D341Med (cell line): ENCODE measurements around the gene EPN2.
"Not testable (repeated sequence)": the region's sequence is repeated elsewhere in the genome, so short reads cannot be mapped to it uniquely, and the experiment has no call there.

ENCODE experiments used
- DNase-seq: peaks from one replicate; pipeline ENCODE4 v3.0.0; 2012; ENCODE audit warnings: low spot score

EPN2 gene

GRCh38 chr17:19345486-19346350, 108.6 kb downstream of the EPN2 start:
- DNase-seq: no peak

DNA sequence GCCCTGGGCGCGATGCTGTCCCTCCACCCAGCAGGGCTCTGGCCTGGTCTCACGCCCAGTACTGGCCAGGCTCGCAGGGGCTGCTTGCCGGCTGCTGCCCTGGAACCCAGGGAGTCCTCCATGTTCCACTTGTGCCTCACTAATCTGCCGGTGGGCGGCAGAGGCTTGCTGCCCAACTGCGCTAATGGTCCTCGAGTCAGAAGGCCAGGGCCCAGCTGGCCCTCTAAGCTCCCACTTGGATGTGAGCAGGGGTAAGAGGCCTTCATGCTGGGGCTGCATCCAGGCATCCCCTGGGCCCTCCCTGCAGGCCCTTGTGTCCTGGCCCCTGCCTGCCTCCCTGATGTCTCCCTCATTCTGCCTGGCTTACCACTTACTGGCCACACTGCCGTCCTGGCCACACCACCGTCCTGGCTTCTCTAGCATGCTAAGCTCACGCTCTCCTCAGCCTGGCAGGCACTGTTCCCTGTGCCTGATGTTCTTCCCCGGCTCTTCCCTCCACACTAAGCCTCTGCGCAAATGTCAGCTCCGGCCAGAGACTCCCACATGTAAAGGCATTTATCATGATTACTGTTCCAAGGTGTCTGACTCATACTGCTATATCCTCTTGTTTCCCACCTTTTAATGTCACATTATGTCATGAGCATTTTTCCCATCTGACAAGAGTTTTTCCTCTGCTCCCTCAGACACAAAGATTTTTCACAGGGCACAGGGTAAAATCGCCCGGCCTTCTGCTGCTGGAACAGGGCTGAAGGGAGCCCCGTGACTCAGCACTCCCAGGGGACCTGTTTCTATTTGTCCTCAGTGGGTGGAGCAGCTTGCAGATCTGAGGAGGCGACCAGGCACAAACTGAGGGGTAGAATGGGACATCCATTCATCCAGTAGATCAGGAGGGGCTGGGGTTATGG, 109.4 kb downstream of the EPN2 start:
- DNase-seq: peak; percentile 50

GRCh38 chr17:19347323-19348080, 110.3 kb downstream of the EPN2 start:
- DNase-seq: no peak

- DNase-seq: no peak
These were observed 111.0 kb downstream of the EPN2 start for GRCh38 chr17:19348081-19348650.

DNA sequence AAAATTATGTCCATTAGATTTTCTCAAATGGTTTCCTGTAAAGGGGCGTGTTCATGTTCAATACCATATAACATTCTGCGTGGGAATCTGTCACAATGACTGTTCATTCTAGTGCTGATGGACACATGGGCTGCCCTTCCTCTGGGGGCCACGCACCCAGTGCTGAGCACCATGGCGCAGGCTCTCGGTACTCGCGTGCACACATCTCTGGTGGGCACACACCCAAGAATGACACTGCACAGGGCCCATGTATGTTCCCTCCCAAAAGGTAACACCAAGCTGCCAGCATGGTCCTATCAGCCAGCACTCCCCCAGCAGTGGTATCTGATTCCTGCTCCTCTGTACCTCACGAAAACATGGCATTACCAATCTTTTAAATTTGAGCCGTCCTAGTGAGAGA, 111.6 kb downstream of the EPN2 start:
- no peak for DNase-seq

DNA sequence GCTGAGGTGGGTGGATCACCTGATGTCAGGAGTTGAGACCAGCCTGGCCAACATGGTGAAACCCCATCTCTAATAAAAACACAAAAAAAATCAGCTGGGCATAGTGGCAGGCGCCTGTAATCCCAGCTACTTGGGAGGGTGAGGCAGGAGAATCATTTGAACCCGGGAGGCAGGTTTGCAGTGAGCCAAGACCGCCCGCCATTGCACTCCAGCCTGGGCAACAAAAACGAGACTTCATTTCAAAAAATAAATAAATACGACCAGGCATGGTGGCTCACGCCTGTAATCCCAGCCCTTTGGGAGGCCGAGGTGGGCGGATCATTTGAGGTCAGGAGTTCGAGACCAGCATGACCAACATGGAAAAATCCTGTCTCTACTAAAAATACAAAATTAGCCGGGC, 116.2 kb downstream of the EPN2 start:
- not testable (repeated sequence) for DNase-seq

DNA sequence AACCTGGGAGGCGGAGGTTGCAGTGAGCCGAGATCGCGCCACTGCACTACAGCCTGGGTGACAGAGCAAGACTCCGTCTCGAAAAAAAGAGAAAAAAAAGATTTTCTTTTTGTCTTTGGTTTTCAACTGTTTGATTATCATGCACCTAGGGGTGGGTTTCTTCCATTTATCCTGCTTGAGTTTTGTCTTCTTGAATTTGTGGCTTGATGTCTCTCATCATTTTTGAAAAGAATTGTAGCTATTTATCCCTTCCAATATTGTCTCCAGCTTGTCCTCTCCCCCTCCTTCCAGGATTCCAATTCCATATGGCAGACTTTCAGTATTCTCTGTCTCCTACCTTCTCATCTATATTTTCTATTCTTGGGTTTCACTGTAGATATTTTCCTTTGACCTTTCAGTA, 117.6 kb downstream of the EPN2 start:
- no peak for DNase-seq

GRCh38 chr17:19357351-19357750, 120.2 kb downstream of the EPN2 start:
- no peak for DNase-seq

GRCh38 chr17:19357761-19358160, 120.6 kb downstream of the EPN2 start:
- DNase-seq: no peak

GRCh38 chr17:19359151-19359550, 122.0 kb downstream of the EPN2 start:
- DNase-seq: no peak

- DNase-seq: no peak
These were observed 122.7 kb downstream of the EPN2 start for GRCh38 chr17:19359856-19360255.

DNA sequence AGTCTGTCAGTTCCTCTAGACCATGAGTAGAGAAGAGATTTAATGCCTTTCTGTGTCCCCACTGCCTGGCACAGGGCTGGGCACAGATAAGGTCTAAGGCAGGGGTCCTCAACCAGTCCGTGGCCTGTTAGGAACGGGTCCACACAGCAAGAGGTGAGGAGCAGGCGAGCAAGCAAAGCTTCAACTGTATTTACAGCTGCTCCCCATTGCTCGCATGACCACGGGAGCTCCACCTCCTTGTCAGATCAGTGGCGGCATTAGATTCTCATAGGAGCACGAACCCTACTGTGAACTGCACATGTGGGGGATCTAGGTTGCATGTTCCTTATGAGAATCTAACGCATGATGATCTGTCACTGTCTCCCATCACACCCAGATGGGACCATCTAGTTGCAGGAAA, 123.6 kb downstream of the EPN2 start:
- DNase-seq: no peak

GRCh38 chr17:19361326-19361725, 124.2 kb downstream of the EPN2 start:
- no peak for DNase-seq

- no peak for DNase-seq
These were observed 124.7 kb downstream of the EPN2 start for GRCh38 chr17:19361944-19362276.

- DNase-seq: peak; percentile 94
These were observed 125.3 kb downstream of the EPN2 start, which contains the start of gene B9D1 for GRCh38 chr17:19362277-19363113. Gene B9D1 (minus strand): TSS chr17:19362723. CDS start chr17:19362569, 154 bp downstream.

- DNase-seq: no peak
These were observed 125.9 kb downstream of the EPN2 start for GRCh38 chr17:19363114-19363438.

- DNase-seq: no peak
These were observed 126.4 kb downstream of the EPN2 start for GRCh38 chr17:19363460-19364035.

- DNase-seq: no peak
These were observed 127.7 kb downstream of the EPN2 start for GRCh38 chr17:19364699-19365498.

GRCh38 chr17:19365499-19365817, 128.3 kb downstream of the EPN2 start:
- no peak for DNase-seq
